ENCODE measurements around the gene TNFRSF17. TPM values are rescaled to one million over a fixed set of nuclear protein-coding genes. Genes with fewer than 3 reads are reported as not detected.

The TNFRSF17 gene
- total and polyA plus RNA-seq, 8 donors, result 0.24 to 1.2 (median 0.87) TPM; not detected in 4

GRCh38 chr16:11985250-11985649, 20.2 kb downstream of the TNFRSF17 start:
- no peak for ATAC-seq
- no peak for DNase-seq
- H3K9me3 ChIP-seq, result no peaks in the 10 kb centered on the region

DNA sequence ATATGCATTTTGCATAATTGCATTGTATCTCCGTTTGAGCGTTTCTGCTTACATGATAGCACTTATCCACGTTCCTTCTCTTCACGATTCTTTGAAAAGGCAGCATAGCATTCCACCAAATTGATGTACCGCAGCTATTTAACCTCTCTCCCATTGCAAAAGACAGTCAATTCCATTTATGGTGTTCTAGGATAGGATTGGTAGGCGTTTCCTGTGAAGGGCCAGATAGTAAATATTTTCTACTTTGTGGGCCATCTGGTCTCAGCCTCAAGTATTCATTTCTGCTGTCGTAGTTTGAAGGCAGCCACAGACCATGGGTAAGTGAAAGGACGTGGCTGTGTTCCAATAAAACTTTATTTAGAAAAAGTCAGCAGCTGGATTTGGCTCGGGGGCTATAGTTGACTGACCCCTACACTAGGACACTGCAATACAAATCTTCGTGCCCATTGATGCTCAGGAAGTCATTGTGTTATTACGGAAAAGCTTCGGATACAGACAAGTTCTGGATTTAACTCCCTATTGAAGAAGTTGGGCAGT, 21.6 kb downstream of the TNFRSF17 start:
- Histone ChIP-seq H3K36me3 (no peaks in the 10 kb centered on the region), H3K4me1 (peaks cover 0 to 6% of the 10 kb centered on the region in 2 donors), H3K27me3 (no peaks in the 10 kb centered on the region), H3K9me3 (no peaks in the 10 kb centered on the region), H3K27ac (no peak overlapping the region), H3K4me3 (no peak overlapping the region)
- ATAC-seq (no peak), DNase-seq (no peak)
- no peak for TF ChIP-seq CTCF (IDR thresholded peaks at IDR 0.05)
- intact Hi-C loops (cut with DNase I), result no loop called here

More at GRCh38 chr16:11985250-11985649, 20.2 kb downstream of the TNFRSF17 start:
- H3K27me3 ChIP-seq, result no peaks in the 10 kb centered on the region
- TF ChIP-seq CTCF (IDR thresholded peaks at IDR 0.05), result no peak
- H3K4me1 ChIP-seq, result peaks cover 0 to 6% of the 10 kb centered on the region in 2 donors
- H3K36me3 ChIP-seq, result no peaks in the 10 kb centered on the region
- H3K27ac ChIP-seq, result no peak overlapping the region
- intact Hi-C loops (cut with DNase I), result no loop called here
- H3K4me3 ChIP-seq, result no peak overlapping the region

- Histone ChIP-seq H3K27me3 (no peaks in the 10 kb centered on the region), H3K9me3 (no peaks in the 10 kb centered on the region), H3K4me3 (no peak overlapping the region), H3K36me3 (no peaks in the 10 kb centered on the region), H3K27ac (no peak overlapping the region), H3K4me1 (peaks cover 0 to 20% of the 10 kb centered on the region in 2 donors)
- intact Hi-C loops (cut with DNase I), result no loop called here
- DNase-seq (no peak), ATAC-seq (no peak)
- TF ChIP-seq CTCF (IDR thresholded peaks at IDR 0.05), result no peak
These were observed 23.4 kb downstream of the TNFRSF17 start for GRCh38 chr16:11988258-11988978.

- H3K4me1 ChIP-seq, result peaks cover 0 to 42% of the 10 kb centered on the region in 2 donors
- no peak for TF ChIP-seq CTCF (IDR thresholded peaks at IDR 0.05)
- no peak overlapping the region for H3K27ac ChIP-seq
- H3K4me3 ChIP-seq, result no peak overlapping the region
- H3K36me3 ChIP-seq, result no peaks in the 10 kb centered on the region
- intact Hi-C loops (cut with DNase I), result no loop called here
- H3K9me3 ChIP-seq, result no peaks in the 10 kb centered on the region
- DNase-seq (no peak), ATAC-seq (no peak)
- H3K27me3 ChIP-seq, result no peaks in the 10 kb centered on the region
These were observed 25.8 kb downstream of the TNFRSF17 start for GRCh38 chr16:11990702-11991390.

DNA sequence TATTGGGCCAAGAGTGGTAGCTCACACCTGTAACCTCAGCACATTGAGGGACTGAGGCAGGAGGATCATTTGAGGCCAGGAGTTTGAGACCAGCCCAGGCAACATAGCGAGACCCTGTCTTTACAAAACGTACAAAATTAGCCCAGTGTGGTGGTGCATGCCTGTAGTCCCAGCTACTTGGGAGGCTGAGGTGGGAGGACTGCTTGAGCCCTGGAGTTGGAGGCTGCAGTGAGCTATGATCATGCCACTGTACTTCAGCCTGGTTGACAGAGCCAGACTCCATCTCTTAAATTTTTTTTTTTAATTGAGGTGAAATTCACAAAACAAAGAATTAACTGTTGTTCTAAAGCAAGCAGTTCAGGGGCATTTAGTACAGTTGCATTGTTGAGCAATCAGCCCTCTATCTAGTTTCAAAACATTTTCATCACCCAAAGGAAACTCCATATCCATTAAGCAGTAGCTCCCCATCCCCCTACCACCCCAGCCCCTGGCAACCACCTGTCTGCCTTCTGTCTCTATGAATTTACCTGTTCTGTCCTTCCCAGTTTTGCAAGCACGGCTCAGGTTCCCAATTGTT, 27.1 kb downstream of the TNFRSF17 start:
- Histone ChIP-seq H3K4me3 (no peak overlapping the region), H3K27me3 (no peaks in the 10 kb centered on the region), H3K36me3 (no peaks in the 10 kb centered on the region), H3K27ac (no peak overlapping the region), H3K9me3 (no peaks in the 10 kb centered on the region), H3K4me1 (peaks cover 0 to 54% of the 10 kb centered on the region in 2 donors)
- ATAC-seq (no peak), DNase-seq (no peak)
- no peak for TF ChIP-seq CTCF (IDR thresholded peaks at IDR 0.05)
- intact Hi-C loops (cut with DNase I), result no loop called here

All from left lung (tissue), 10 donors.